SK-N-SH (cell line): Measurements from ENCODE around the gene ABITRAM. TPM values are rescaled to one million over a fixed set of nuclear protein-coding genes. Genes with fewer than 3 reads are reported as not detected.

Experiments
- CTCF ChIA-PET: fragments of 300-600, 350-600 bp; formaldehyde crosslinking; extraction: SDS; loops from one replicate; lab custom pipeline; 2021; lab: Yijun Ruan, JAX
- POLR2A ChIA-PET: fragments of 350-600 bp; sonication (Branson Sonifier 250); formaldehyde crosslinking; extraction: SDS; loops from one replicate; lab custom pipeline; 2020; ENCODE audit warnings: antibody characterized with exemption, inconsistent platforms; lab: Yijun Ruan, JAX
- DNase-seq: peaks from one replicate; pipeline ENCODE4 v3.0.0; 2012
- H2AFZ ChIP-seq: fragments of 200-600 bp; sonication (generic); 2 replicates; pipeline ENCODE4 v1.8.1; 2016; ENCODE audit warnings: antibody characterized with exemption, mild to moderate bottlenecking, low read depth
- H3F3A ChIP-seq: fragments of 200-600 bp; sonication (generic); replicated peaks from 2 replicates; pipeline ENCODE3; 2016; ENCODE audit warnings: antibody characterized with exemption, mild to moderate bottlenecking; ENCODE audit not compliant: insufficient read depth
- H3K27ac ChIP-seq, 2 experiments: fragments of 200-500 bp in 1 of 2; fragments of 200-600 bp in 1 of 2; sonication (Bioruptor generic) in 1 of 2; sonication (generic), shearing (Covaris generic) in 1 of 2; 2 replicates each; pipeline versions ENCODE4 v1.5.1 to v1.6.1; 2014 to 2016; ENCODE audit warnings: low read depth in 2 of 2, inconsistent platforms in 1 of 2, low read length in 1 of 2, mild to moderate bottlenecking in 1 of 2, mixed read lengths in 1 of 2
- H3K27me3 ChIP-seq: fragments of 200-600 bp; sonication (generic), shearing (Covaris generic); 2 replicates; pipeline ENCODE4 v1.6.1; 2016; ENCODE audit warnings: mixed run types; ENCODE audit not compliant: insufficient read depth
- H3K36me3 ChIP-seq, 2 experiments: fragments of 200-500 bp in 1 of 2; fragments of 200-600 bp in 1 of 2; sonication (Bioruptor generic) in 1 of 2; sonication (generic) in 1 of 2; replicated peaks in 1 of 2; 2 replicates each; pipeline versions ENCODE3 to v1.5.1; 2014 to 2016; ENCODE audit warnings: low read length in 1 of 2, mild to moderate bottlenecking in 1 of 2; ENCODE audit not compliant: insufficient read depth in 2 of 2, control insufficient read depth in 1 of 2
- H3K4me1 ChIP-seq, 2 experiments: fragments of 200-500 bp in 1 of 2; fragments of 200-600 bp in 1 of 2; sonication (Bioruptor generic) in 1 of 2; sonication (generic), shearing (Covaris generic) in 1 of 2; 2 replicates each; pipeline versions ENCODE4 v1.5.1 to v1.6.1; 2014 to 2016; ENCODE audit warnings: low read depth in 1 of 2, low read length in 1 of 2, mixed run types in 1 of 2; ENCODE audit not compliant: insufficient read depth in 2 of 2, control insufficient read depth in 1 of 2
- H3K4me2 ChIP-seq: fragments of 200-600 bp; sonication (generic), shearing (Covaris generic); 2 replicates; pipeline ENCODE4 v1.6.1; 2017; ENCODE audit warnings: mixed run types
- H3K4me3 ChIP-seq, 2 experiments: fragments of 200-500 bp in 1 of 2; fragments of 200-600 bp in 1 of 2; sonication (Bioruptor generic) in 1 of 2; sonication (generic), shearing (Covaris generic) in 1 of 2; 2 replicates each; pipeline versions ENCODE4 v1.5.1 to v1.8.1; 2014 to 2016; ENCODE audit warnings: low read depth in 2 of 2, inconsistent platforms in 1 of 2, low read length in 1 of 2, mild to moderate bottlenecking in 1 of 2, mixed read lengths in 1 of 2, moderate library complexity in 1 of 2
- H3K79me2 ChIP-seq: fragments of 200-600 bp; sonication (generic); 2 replicates; pipeline ENCODE4 v1.8.1; 2017; ENCODE audit warnings: mild to moderate bottlenecking; ENCODE audit not compliant: insufficient read depth
- H3K9ac ChIP-seq: fragments of 200-600 bp; sonication (generic); 2 replicates; pipeline ENCODE4 v1.6.1; 2017; ENCODE audit warnings: mixed run types
- H3K9me2 ChIP-seq: fragments of 200-600 bp; sonication (generic); 2 replicates; pipeline ENCODE4 v1.6.1; 2017; ENCODE audit warnings: mixed run types
- H3K9me3 ChIP-seq: fragments of 200-600 bp; sonication (generic); 2 replicates; pipeline ENCODE4 v1.6.1; 2017; ENCODE audit warnings: mixed run types, mild to moderate bottlenecking, moderate library complexity
- H4K20me1 ChIP-seq: fragments of 200-600 bp; sonication (generic); 2 replicates; pipeline ENCODE4 v1.6.1; 2017; ENCODE audit warnings: mild to moderate bottlenecking, mixed run types; ENCODE audit not compliant: insufficient read depth
- ELF1 ChIP-seq: IDR thresholded peaks from 2 replicates; pipeline ENCODE4 v1.4.0; 2012
- EZH2phosphoT487 ChIP-seq: fragments of 200-600 bp; sonication (generic); IDR thresholded peaks from 2 replicates; pipeline ENCODE4 v1.6.1; 2017; ENCODE audit warnings: low read depth, mixed run types, mild to moderate bottlenecking, antibody characterized with exemption, moderate library complexity, borderline replicate concordance
- FOXJ3 ChIP-seq: sonication (generic); formaldehyde crosslinking; IDR thresholded peaks from 2 replicates; pipeline ENCODE4 v1.5.1; 2020; ENCODE audit warnings: mild to moderate bottlenecking, missing genetic modification reagents
- FOXM1 ChIP-seq: IDR thresholded peaks from 2 replicates; pipeline ENCODE4 v1.4.0; 2012; ENCODE audit warnings: low read depth, mild to moderate bottlenecking
- GABPA ChIP-seq: IDR thresholded peaks from 2 replicates; pipeline ENCODE4 v1.4.0; 2012; ENCODE audit warnings: low read depth, mild to moderate bottlenecking
- GATA2 ChIP-seq: sonication (generic); formaldehyde crosslinking; IDR thresholded peaks from 2 replicates; pipeline ENCODE4 v1.5.0; 2020; ENCODE audit warnings: mild to moderate bottlenecking, missing genetic modification reagents
- MAX ChIP-seq: IDR thresholded peaks from 2 replicates; pipeline ENCODE4 v1.4.0; 2012; ENCODE audit warnings: low read depth
- MEF2A ChIP-seq: IDR thresholded peaks from 2 replicates; pipeline ENCODE4 v1.4.0; 2012; ENCODE audit warnings: low read depth, borderline replicate concordance
- NFIC ChIP-seq: IDR thresholded peaks from 2 replicates; pipeline ENCODE4 v1.4.0; 2012; ENCODE audit warnings: borderline replicate concordance
- NRF1 ChIP-seq: IDR thresholded peaks from 2 replicates; pipeline ENCODE4 v1.6.1; 2012; ENCODE audit warnings: low read depth, mild to moderate bottlenecking, low read length
- POLR2AphosphoS5 ChIP-seq: IDR thresholded peaks from 2 replicates; pipeline ENCODE4 v1.6.1; 2012; ENCODE audit warnings: low read depth, low read length
- RAD21 ChIP-seq: IDR thresholded peaks from 2 replicates; pipeline ENCODE4 v1.6.1; 2012; ENCODE audit warnings: mild to moderate bottlenecking, low read length
- RFX5 ChIP-seq: IDR thresholded peaks from 2 replicates; pipeline ENCODE4 v1.6.1; 2012; ENCODE audit warnings: mild to moderate bottlenecking, improper control_type of control experiment, low read length
- SMC3 ChIP-seq: IDR thresholded peaks from 2 replicates; pipeline ENCODE4 v1.6.1; 2012; ENCODE audit warnings: low read depth, low read length, improper control_type of control experiment
- TAF1 ChIP-seq: IDR thresholded peaks from 2 replicates; pipeline ENCODE4 v1.6.1; 2012; ENCODE audit warnings: low read depth, mild to moderate bottlenecking, low read length, moderate library complexity, borderline replicate concordance
- YY1 ChIP-seq: IDR thresholded peaks from 2 replicates; pipeline ENCODE4 v1.4.0; 2012; ENCODE audit warnings: low read depth, mild to moderate bottlenecking
- ZBTB33 ChIP-seq: IDR thresholded peaks from 2 replicates; pipeline ENCODE4 v1.4.0; 2012; ENCODE audit warnings: low read depth, borderline replicate concordance
- WGBS: methylation state at CpG from one replicate; pipeline ENCODE4 v1.1.6; 2017; ENCODE audit warnings: low lambda C conversion rate; 5-methylcytosine and 5-hydroxymethylcytosine counted together
- polyA plus RNA-seq, 3 experiments: library from polyadenylated mRNA; depleted of rRNA; stranded (reverse); fragments of >200 nt; gene quantifications; 2 replicates each; pipeline ENCODE4 v1.2.3, GENCODE V29; 2012
- TF ChIP-seq, protein P1 (sequence below): fragments of 150-350 bp; IDR thresholded peaks from 2 replicates; pipeline ENCODE4 v1.6.1; 2017; ENCODE audit warnings: antibody characterized with exemption, low read length, low read depth, borderline replicate concordance
- TF ChIP-seq, protein P2 (sequence below): fragments of 200-600 bp; sonication (generic); IDR thresholded peaks from 2 replicates; pipeline ENCODE4 v1.6.1; 2017; ENCODE audit warnings: antibody characterized with exemption, mild to moderate bottlenecking, moderate library complexity

Gene ABITRAM
- polyA plus RNA-seq, 1 of the 3 experiments (the other 2 are of a cell fraction): 13.9 TPM

DNA sequence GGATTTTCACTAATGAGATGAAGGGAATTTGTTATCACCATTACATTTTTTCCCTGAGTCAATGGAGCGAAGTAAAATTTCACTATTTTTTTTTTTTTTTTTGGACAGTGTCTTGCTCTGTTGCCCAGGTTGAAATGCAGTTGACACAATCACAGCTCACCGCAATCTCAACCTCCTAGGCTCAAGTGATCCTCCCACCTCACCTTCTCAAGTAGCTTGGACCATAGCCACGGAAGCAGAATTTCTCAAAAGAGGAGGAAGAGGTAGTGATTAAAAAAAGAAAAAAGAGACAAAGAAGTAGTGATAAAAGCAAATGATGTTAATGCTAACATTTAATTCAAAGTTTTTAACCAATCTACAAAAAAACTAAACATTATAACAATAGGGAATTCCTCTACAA lies 30.0 kb upstream of the ABITRAM start:
- no peaks in the 10 kb centered on the region for H3K79me2 ChIP-seq
- ChIA-PET CTCF (no interaction called here), POLR2A (no interaction called here)
- peaks cover 48 to 90% of the 10 kb centered on the region in 2 experiments for H3K36me3 ChIP-seq
- H3K27ac ChIP-seq: no peak overlapping the region
- no peak overlapping the region for H3K4me3 ChIP-seq
- no peak overlapping the region for H3K4me2 ChIP-seq
- no peak overlapping the region for H2AFZ ChIP-seq
- no peaks in the 10 kb centered on the region for H3K4me1 ChIP-seq
- H3K9me2 ChIP-seq: no peaks in the 10 kb centered on the region
- H4K20me1 ChIP-seq: no peaks in the 10 kb centered on the region
- no peaks in the 10 kb centered on the region for H3F3A ChIP-seq
- WGBS: 91% methylated on average over 3 of the region's 3 CpGs
- H3K9me3 ChIP-seq: no peaks in the 10 kb centered on the region
- no peaks in the 10 kb centered on the region for H3K27me3 ChIP-seq
- TF ChIP-seq GABPA: no peak
- TF ChIP-seq FOXJ3 (CRISPR knock-in tag): no peak
- TF ChIP-seq GATA2 (CRISPR knock-in tag): no peak
- TF ChIP-seq NFIC: no peak
- TF ChIP-seq TAF1: no peak
- no peak for TF ChIP-seq RFX5
- TF ChIP-seq RAD21: no peak
- no peak for TF ChIP-seq SMC3
- no peak for TF ChIP-seq NRF1
- no peak for TF ChIP-seq FOXM1
- H3K9ac ChIP-seq: no peak overlapping the region
- no peak for DNase-seq

DNA sequence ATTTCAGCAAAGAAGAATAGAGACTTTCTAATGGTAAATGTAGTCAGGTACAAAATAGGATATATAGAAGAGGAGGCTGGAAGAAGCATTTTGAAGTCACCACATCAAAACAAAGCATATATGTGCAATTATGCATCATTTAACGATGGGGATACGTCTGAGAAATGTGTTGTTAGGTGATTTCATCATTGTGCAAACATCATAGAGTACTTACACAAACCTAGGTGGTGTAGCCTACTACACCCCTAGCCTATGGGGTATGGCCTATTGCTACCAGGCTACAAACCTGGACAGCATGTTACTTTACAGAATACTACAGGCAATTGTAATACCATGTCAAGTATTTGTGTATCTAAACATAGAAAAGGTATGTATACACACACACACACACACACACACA lies 28.7 kb upstream of the ABITRAM start:
- no peaks in the 10 kb centered on the region for H3K4me1 ChIP-seq
- ChIA-PET POLR2A (no interaction called here), CTCF (no interaction called here)
- TF ChIP-seq, protein P1, sequence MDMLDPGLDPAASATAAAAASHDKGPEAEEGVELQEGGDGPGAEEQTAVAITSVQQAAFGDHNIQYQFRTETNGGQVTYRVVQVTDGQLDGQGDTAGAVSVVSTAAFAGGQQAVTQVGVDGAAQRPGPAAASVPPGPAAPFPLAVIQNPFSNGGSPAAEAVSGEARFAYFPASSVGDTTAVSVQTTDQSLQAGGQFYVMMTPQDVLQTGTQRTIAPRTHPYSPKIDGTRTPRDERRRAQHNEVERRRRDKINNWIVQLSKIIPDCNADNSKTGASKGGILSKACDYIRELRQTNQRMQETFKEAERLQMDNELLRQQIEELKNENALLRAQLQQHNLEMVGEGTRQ: no peak
- TF ChIP-seq ELF1: no peak
- H4K20me1 ChIP-seq: no peaks in the 10 kb centered on the region
- no peak overlapping the region for H3K9ac ChIP-seq
- H3K4me2 ChIP-seq: no peak overlapping the region
- H3K9me2 ChIP-seq: no peaks in the 10 kb centered on the region
- H3K36me3 ChIP-seq: peaks cover 40 to 90% of the 10 kb centered on the region in 2 experiments
- no peak overlapping the region for H2AFZ ChIP-seq
- no peaks in the 10 kb centered on the region for H3F3A ChIP-seq
- WGBS: 85% methylated on average over 2 of the region's 2 CpGs
- H3K4me3 ChIP-seq: no peak overlapping the region
- H3K27ac ChIP-seq: no peak overlapping the region
- H3K27me3 ChIP-seq: no peaks in the 10 kb centered on the region
- H3K79me2 ChIP-seq: no peaks in the 10 kb centered on the region
- no peak for DNase-seq
- no peaks in the 10 kb centered on the region for H3K9me3 ChIP-seq

- H3K4me2 ChIP-seq: no peak overlapping the region
- no peaks in the 10 kb centered on the region for H3K27me3 ChIP-seq
- ChIA-PET CTCF (interaction anchor here (0.7 kb wide), 1 partner anchor 610 kb away, joined by 3 read pairs; no protein-coding TSS in a partner anchor), POLR2A (no interaction called here)
- no peak overlapping the region for H3K9ac ChIP-seq
- H3K4me3 ChIP-seq: no peak overlapping the region
- H3K36me3 ChIP-seq: peaks cover 22 to 79% of the 10 kb centered on the region in 2 experiments
- no peaks in the 10 kb centered on the region for H3K9me3 ChIP-seq
- no peaks in the 10 kb centered on the region for H3K79me2 ChIP-seq
- H3K4me1 ChIP-seq: no peaks in the 10 kb centered on the region
- no peak overlapping the region for H3K27ac ChIP-seq
- H3K9me2 ChIP-seq: no peaks in the 10 kb centered on the region
- H4K20me1 ChIP-seq: no peaks in the 10 kb centered on the region
- H3F3A ChIP-seq: no peaks in the 10 kb centered on the region
- DNase-seq: no peak
- no peak overlapping the region for H2AFZ ChIP-seq
- no peak for TF ChIP-seq ZBTB33
- no peak for TF ChIP-seq NRF1
- TF ChIP-seq TAF1: no peak
- no peak for TF ChIP-seq MAX
- no peak for TF ChIP-seq POLR2AphosphoS5
- no peak for TF ChIP-seq GABPA
- TF ChIP-seq FOXJ3 (CRISPR knock-in tag): no peak
- no peak for TF ChIP-seq NFIC
- no peak for TF ChIP-seq MEF2A
- no peak for TF ChIP-seq YY1
- TF ChIP-seq, protein P2, sequence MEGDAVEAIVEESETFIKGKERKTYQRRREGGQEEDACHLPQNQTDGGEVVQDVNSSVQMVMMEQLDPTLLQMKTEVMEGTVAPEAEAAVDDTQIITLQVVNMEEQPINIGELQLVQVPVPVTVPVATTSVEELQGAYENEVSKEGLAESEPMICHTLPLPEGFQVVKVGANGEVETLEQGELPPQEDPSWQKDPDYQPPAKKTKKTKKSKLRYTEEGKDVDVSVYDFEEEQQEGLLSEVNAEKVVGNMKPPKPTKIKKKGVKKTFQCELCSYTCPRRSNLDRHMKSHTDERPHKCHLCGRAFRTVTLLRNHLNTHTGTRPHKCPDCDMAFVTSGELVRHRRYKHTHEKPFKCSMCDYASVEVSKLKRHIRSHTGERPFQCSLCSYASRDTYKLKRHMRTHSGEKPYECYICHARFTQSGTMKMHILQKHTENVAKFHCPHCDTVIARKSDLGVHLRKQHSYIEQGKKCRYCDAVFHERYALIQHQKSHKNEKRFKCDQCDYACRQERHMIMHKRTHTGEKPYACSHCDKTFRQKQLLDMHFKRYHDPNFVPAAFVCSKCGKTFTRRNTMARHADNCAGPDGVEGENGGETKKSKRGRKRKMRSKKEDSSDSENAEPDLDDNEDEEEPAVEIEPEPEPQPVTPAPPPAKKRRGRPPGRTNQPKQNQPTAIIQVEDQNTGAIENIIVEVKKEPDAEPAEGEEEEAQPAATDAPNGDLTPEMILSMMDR: no peak
- no peak for TF ChIP-seq ELF1
- TF ChIP-seq RFX5: no peak
- no peak for TF ChIP-seq RAD21
- TF ChIP-seq EZH2phosphoT487: no peak
Measured at GRCh38 chr9:108910402-108910801, 23.8 kb upstream of the ABITRAM start.
